Upper lobe of right lung (tissue), 1 donor: ENCODE results near the gene PHPT1. TPM values are rescaled to one million over a fixed set of nuclear protein-coding genes. Genes with fewer than 3 reads are reported as not detected.
"Not testable (repeated sequence)": the region's sequence is repeated elsewhere in the genome, so short reads cannot be mapped to it uniquely, and the experiment has no call there.

Source experiments
- ATAC-seq: fragments of 200-7000 bp; cut with Tn5 transposase; one replicate; pipeline ENCODE4 v1.9.1; 2020; ENCODE audit warnings: mild to moderate bottlenecking, moderate library complexity
- DNase-seq: peaks from one replicate; pipeline ENCODE4 v3.0.0-alpha.2; 2020
- H3K27ac ChIP-seq: fragments of 200-600 bp; one replicate; pipeline ENCODE4 v1.8.0; 2022
- H3K27me3 ChIP-seq: fragments of 200-600 bp; one replicate; pipeline ENCODE4 v1.8.0; 2022; ENCODE audit warnings: mild to moderate bottlenecking
- H3K36me3 ChIP-seq: fragments of 200-600 bp; one replicate; pipeline ENCODE4 v1.8.0; 2022
- H3K4me1 ChIP-seq: fragments of 200-600 bp; one replicate; pipeline ENCODE4 v1.8.0; 2022
- H3K4me3 ChIP-seq: fragments of 200-600 bp; one replicate; pipeline ENCODE4 v1.8.0; 2022; ENCODE audit warnings: mild to moderate bottlenecking
- H3K9me3 ChIP-seq: fragments of 200-600 bp; one replicate; pipeline ENCODE4 v1.8.0; 2022
- intact Hi-C: fragments of 100-400 bp; cut with DNase I; formaldehyde crosslinking; loops from one replicate; pipeline ENCODE4 v1.11.0; 2022
- total RNA-seq: library from RNA; stranded (reverse); fragmentation: NEBNext Ultra II Directional; extraction: Animal tissue kit (Norgen Biotek cat#: 25700); gene quantifications from one replicate; pipeline ENCODE4 v1.2.1, GENCODE V29; 2021
- TF ChIP-seq, protein P1 (sequence below): fragments of 200-600 bp; IDR thresholded peaks from one replicate; pipeline ENCODE4 v1.8.0; 2022; ENCODE audit warnings: antibody characterized with exemption
- donor health status: DM: no; HTN: yes; CAD: no; lungs with severe emphysema.

The PHPT1 gene
- total RNA-seq, 1 donor from 2014 or later = 82.1 TPM

DNA sequence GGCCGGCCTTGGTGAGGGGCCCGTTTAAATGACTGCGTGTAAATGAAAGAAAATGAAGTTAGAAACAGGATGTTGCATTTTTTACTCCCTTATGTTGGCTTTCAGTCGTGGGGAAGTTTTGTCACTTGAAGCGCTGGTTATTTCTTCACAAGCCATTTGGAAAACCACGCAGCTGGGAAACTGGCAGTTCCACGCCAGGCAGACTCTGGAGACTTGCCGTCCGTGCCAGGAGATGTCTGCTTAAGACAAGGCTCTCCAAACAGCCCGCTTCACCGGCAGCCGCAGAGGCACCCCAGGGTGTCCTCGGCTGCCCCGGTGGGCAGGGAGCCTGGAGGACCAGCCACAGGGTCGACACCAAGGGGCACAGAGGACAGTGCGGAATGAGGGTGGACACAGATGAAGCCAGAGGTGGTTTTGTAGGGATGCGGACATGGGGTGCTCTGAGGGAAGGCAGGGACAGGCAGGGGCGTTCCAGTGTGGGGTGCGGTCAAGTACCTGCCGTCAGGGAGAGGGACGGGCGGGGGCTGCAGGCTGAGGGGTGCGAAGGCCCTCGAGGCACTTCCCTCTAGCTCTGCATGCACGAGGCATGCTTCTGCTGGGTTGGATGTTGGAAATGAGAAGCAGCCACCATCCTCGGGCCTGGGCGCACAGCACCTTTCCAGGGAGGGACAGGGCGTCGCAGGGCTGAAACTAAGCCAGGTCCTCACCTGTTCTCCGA is 18.0 kb upstream of the PHPT1 start:
- H3K36me3 ChIP-seq = peaks cover 37% of the 10 kb centered on the region
- H3K9me3 ChIP-seq = no peaks in the 10 kb centered on the region
- H3K4me3 ChIP-seq = no peak overlapping the region
- ATAC-seq (no peak), DNase-seq (no peak)
- TF ChIP-seq, protein P1, sequence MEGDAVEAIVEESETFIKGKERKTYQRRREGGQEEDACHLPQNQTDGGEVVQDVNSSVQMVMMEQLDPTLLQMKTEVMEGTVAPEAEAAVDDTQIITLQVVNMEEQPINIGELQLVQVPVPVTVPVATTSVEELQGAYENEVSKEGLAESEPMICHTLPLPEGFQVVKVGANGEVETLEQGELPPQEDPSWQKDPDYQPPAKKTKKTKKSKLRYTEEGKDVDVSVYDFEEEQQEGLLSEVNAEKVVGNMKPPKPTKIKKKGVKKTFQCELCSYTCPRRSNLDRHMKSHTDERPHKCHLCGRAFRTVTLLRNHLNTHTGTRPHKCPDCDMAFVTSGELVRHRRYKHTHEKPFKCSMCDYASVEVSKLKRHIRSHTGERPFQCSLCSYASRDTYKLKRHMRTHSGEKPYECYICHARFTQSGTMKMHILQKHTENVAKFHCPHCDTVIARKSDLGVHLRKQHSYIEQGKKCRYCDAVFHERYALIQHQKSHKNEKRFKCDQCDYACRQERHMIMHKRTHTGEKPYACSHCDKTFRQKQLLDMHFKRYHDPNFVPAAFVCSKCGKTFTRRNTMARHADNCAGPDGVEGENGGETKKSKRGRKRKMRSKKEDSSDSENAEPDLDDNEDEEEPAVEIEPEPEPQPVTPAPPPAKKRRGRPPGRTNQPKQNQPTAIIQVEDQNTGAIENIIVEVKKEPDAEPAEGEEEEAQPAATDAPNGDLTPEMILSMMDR = no peak
- intact Hi-C loops = no loop called here
- no peak overlapping the region for H3K27ac ChIP-seq
- no peaks in the 10 kb centered on the region for H3K27me3 ChIP-seq
- H3K4me1 ChIP-seq = no peaks in the 10 kb centered on the region

DNA sequence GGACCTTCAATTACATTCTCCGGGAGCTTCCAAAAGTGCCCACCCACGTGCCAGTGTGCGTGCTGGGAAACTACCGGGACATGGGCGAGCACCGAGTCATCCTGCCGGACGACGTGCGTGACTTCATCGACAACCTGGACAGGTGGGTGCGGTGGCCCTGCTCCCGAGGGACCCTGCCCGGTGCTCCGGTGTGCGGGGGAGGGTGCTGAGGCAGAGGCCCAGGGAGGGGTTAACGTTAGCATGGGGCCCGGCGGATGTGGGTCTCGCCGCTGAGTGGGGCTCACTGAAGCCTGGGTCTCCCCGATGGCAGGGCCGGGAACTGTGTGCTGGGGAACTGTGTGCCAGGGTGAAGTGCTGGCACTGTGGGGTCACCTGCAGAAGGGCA is 17.5 kb upstream of the PHPT1 start:
- Histone ChIP-seq H3K27ac (no peak overlapping the region), H3K4me3 (no peak overlapping the region), H3K27me3 (no peaks in the 10 kb centered on the region), H3K9me3 (no peaks in the 10 kb centered on the region), H3K36me3 (peaks cover 36% of the 10 kb centered on the region), H3K4me1 (no peaks in the 10 kb centered on the region)
- ATAC-seq (no peak), DNase-seq (no peak)
- TF ChIP-seq, protein P1 = no peak
- intact Hi-C loops = no loop called here

DNA sequence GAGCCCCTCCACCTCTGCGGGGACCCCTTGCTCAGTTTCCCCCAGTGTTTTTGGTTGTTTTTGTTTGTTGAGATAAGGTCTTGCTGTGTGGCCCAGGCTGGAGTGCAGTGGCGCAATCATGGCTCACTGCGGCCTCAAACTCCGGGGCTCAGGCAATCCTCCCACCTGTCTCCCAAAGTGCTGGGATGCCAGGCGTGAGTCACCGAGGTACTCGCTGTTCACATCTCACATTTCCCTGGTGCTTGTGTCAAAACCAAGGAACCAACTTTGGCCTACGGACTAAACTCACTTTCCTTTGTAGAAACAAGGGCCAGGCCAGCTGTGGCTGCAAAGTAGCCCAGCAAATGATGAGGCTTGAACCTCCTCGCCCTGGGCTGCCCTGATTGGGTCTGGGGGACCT is 16.6 kb upstream of the PHPT1 start:
- H3K4me1 ChIP-seq = no peaks in the 10 kb centered on the region
- TF ChIP-seq, protein P1 = no peak
- H3K4me3 ChIP-seq = no peak overlapping the region
- H3K27ac ChIP-seq = no peak overlapping the region
- no peaks in the 10 kb centered on the region for H3K9me3 ChIP-seq
- no peaks in the 10 kb centered on the region for H3K27me3 ChIP-seq
- DNase-seq (no peak), ATAC-seq (no peak)
- intact Hi-C loops = no loop called here
- H3K36me3 ChIP-seq = peaks cover 36% of the 10 kb centered on the region

DNA sequence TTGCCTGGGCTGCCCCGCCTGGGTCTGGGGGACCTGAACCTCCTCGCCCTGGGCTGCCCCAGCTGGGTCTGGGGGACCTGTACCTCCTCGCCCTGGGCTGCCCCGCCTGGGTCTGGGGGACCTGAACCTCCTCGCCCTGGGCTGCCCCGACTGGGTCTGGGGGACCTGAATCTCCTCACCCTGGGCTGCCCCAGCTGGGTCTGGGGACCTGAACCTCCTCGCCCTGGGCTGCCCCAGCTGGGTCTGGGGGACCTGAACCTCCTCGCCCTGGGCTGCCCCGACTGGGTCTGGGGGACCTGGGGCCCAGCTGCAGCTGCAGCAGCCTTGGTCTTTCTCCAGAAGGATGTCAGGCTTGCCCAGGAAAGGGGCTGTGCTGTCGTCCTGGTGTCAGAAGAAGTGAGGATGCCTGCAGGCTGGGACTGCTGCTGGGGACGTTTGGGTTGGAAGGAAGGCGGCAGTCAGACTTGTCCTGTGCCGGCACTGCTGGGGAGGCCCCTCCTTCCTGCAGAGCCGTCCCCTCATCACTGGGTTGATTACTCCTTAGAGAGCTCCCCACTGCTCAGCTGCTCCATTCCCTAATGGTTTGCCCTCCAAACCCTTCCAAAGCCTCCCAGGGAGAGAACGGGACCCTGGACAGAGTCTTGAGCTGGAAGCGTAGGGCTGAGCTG is 15.7 kb upstream of the PHPT1 start:
- ATAC-seq, H3K27ac ChIP-seq, intact Hi-C loops, H3K4me3 ChIP-seq, DNase-seq, H3K4me1 ChIP-seq, H3K27me3 ChIP-seq, H3K9me3 ChIP-seq: not testable (repeated sequence)
- H3K36me3 ChIP-seq = peaks cover 32% of the 10 kb centered on the region

DNA sequence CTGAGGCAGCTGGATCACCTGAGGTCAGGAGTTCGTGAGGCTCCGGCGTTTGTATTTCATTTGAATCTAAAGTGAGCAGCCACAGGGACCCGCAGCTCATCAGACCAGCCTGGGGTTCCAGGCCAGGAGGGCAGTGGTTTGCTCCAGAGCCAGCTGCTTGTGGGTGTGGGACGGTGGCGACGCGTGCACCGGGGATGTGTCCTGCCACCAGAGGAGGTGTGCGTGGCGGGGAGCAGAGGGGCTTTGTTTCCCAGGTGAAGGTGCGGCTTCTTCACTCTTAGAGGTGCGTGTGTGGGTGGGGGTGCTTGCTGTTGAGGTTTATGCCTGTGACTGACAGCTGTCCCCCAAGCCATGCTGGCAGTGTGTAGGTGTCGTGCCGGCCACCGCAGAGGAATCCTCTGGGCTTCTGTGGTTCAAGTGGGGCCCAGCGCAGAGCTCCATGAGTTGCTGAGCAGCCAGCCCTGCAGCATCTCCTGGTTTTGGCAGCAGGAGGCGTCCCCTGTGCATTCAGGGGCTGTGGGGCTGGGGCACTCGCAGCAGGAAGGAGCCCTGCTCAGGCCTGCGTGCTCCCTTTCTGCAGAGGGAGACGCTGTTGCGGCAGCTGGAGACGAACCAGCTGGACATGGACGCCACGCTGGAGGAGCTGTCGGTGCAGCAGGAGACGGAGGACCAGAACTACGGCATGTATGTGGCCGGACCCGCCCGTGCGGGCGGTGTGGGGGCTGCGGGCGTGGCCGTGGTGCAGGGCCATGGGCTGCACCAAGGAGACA is 13.9 kb upstream of the PHPT1 start:
- H3K9me3 ChIP-seq = no peaks in the 10 kb centered on the region
- ATAC-seq (no peak), DNase-seq (no peak)
- no peak overlapping the region for H3K27ac ChIP-seq
- intact Hi-C loops = no loop called here
- H3K36me3 ChIP-seq = peaks cover 32% of the 10 kb centered on the region
- H3K27me3 ChIP-seq = no peaks in the 10 kb centered on the region
- TF ChIP-seq, protein P1 = no peak
- H3K4me3 ChIP-seq = no peak overlapping the region
- H3K4me1 ChIP-seq = no peaks in the 10 kb centered on the region
